Erythroblast (primary cell): ENCODE measurements around the gene GALNT10.

ENCODE experiments used
- GATA1 ChIP-seq: IDR thresholded peaks from 2 replicates; pipeline ENCODE4 v1.6.1; 2011; ENCODE audit warnings: low read depth, mild to moderate bottlenecking, control low read depth, low read length, moderate library complexity
- POLR2A ChIP-seq: IDR thresholded peaks from 2 replicates; pipeline ENCODE4 v1.6.1; 2011; ENCODE audit warnings: mild to moderate bottlenecking, low read length

DNA sequence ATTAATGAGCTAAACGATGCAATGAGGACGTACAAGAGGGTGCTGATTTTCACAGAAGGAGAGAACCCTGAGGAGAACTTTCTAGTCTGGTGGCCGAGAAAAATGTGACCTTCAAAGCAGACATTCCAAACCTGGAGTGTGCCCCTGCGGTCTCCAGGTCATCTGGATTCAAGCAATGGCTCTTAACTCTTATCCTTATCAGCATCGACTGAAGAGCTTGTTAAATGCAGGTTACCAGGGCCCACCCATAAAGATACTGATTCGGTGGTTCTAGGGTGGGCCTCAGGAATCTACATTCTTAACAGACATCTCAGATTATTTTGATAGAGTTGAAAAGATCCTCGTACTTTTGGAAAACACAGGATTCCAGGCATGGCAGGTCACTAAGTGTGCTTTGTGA, 151.7 kb downstream of the GALNT10 start:
- TF ChIP-seq POLR2A (no peak), GATA1 (no peak)
